HG02571 (cell line): ENCODE data around the gene MYL6.
"Not testable (repeated sequence)": the region's sequence is repeated elsewhere in the genome, so short reads cannot be mapped to it uniquely, and the experiment has no call there.

Source experiments
- ATAC-seq: cut with Tn5 transposase; IDR thresholded peaks from one replicate; pipeline ENCODE4 v1.9.1; 2021; ENCODE audit warnings: mild to moderate bottlenecking, moderate library complexity; ENCODE audit not compliant: unreplicated experiment

Gene MYL6

GRCh38 chr12:56156464-56157200 lies 1.5 kb upstream of the MYL6 start:
- ATAC-seq, result not testable (repeated sequence)

- peak; percentile 15 for ATAC-seq
Measured at GRCh38 chr12:56157201-56158028, 744 bp upstream of the MYL6 start.

GRCh38 chr12:56158926-56159461 lies 835 bp downstream of the MYL6 start:
- ATAC-seq, result no peak

GRCh38 chr12:56159482-56160192 lies 1.5 kb downstream of the MYL6 start:
- ATAC-seq, result no peak

GRCh38 chr12:56160193-56160763 lies 2.1 kb downstream of the MYL6 start:
- no peak for ATAC-seq

- ATAC-seq, result no peak
Measured at GRCh38 chr12:56160894-56161689, 2.9 kb downstream of the MYL6 start.

GRCh38 chr12:56161690-56162351 lies 3.7 kb downstream of the MYL6 start:
- no peak for ATAC-seq

- no peak for ATAC-seq
Measured at GRCh38 chr12:56162468-56163290, 4.5 kb downstream of the MYL6 start.

- no peak for ATAC-seq
Measured at GRCh38 chr12:56163533-56164344, 5.6 kb downstream of the MYL6 start.

- no peak for ATAC-seq
Measured at GRCh38 chr12:56164345-56164729, 6.2 kb downstream of the MYL6 start.

GRCh38 chr12:56165369-56165768 lies 7.2 kb downstream of the MYL6 start:
- ATAC-seq, result no peak

GRCh38 chr12:56169229-56169759 lies 11.1 kb downstream of the MYL6 start:
- no peak for ATAC-seq

GRCh38 chr12:56172839-56173238 lies 14.7 kb downstream of the MYL6 start:
- ATAC-seq, result no peak

- ATAC-seq, result no peak
Measured at GRCh38 chr12:56178347-56178746, 20.2 kb downstream of the MYL6 start.

GRCh38 chr12:56186957-56187356 lies 28.8 kb downstream of the MYL6 start:
- no peak for ATAC-seq

GRCh38 chr12:56188131-56188777 lies 30.1 kb downstream of the MYL6 start:
- ATAC-seq, result no peak

GRCh38 chr12:56188778-56189098 lies 30.6 kb downstream of the MYL6 start:
- ATAC-seq, result no peak
